H1 (cell line): ENCODE measurements around the gene GALNT6. TPM values are rescaled to one million over a fixed set of nuclear protein-coding genes. Genes with fewer than 3 reads are reported as not detected.

Experiments used
- polyA plus RNA-seq, 7 experiments: library from polyadenylated mRNA; depleted of rRNA in 3 of 7; stranded (reverse) in 5 of 7; unstranded in 2 of 7; fragments of >200 nt in 5 of 7; fragments of 200-250 nt in 2 of 7; gene quantifications; 1 replicate in 5 of 7; 2 replicates in 1 of 7; 4 replicates in 1 of 7; pipeline versions ENCODE4 v1.2.1 to v1.2.3, GENCODE V29; 2011 to 2013; ENCODE audit warnings: missing spikeins in 2 of 7, mixed read lengths in 2 of 7
- total RNA-seq: library from RNA; stranded (reverse); fragmentation: NEBNext Ultra II Directional; extraction: Animal tissue kit (Norgen Biotek cat#: 25700); gene quantifications from 2 replicates; pipeline ENCODE4 v1.2.1, GENCODE V29; 2021

The GALNT6 gene
- total and polyA plus RNA-seq, 2 of the 8 experiments (the other 6 are each of a cell fraction or from before 2014, with no cell fraction given): 5.8 to 10.7 TPM

Other genes starting within 250 kb of the GALNT6 start
- gene TFCP2, start 218.3 kb downstream of the GALNT6 start, total RNA-seq: 44.5 and 49.2 TPM in 2 replicates
- gene TFCP2, start 218.3 kb downstream of the GALNT6 start, polyA plus RNA-seq (2011; rRNA removed): 14.4 and 19.8 TPM in 2 replicates
- gene POU6F1, start 173.3 kb downstream of the GALNT6 start, total RNA-seq: 6.8 and 8.7 TPM in 2 replicates
- gene POU6F1, start 173.3 kb downstream of the GALNT6 start, polyA plus RNA-seq (2011; rRNA removed): 5.6 and 7.5 TPM in 2 replicates
- gene DAZAP2, start 152.6 kb downstream of the GALNT6 start, total RNA-seq: 24.9 and 27.1 TPM in 2 replicates
- gene DAZAP2, start 152.6 kb downstream of the GALNT6 start, polyA plus RNA-seq (2011; rRNA removed): 64.7 and 77.2 TPM in 2 replicates
- gene SMAGP, start 121.0 kb downstream of the GALNT6 start, total RNA-seq: 9.2 and 9.4 TPM in 2 replicates
- gene SMAGP, start 121.0 kb downstream of the GALNT6 start, polyA plus RNA-seq (2011; rRNA removed): 12.7 and 13.9 TPM in 2 replicates
- not detected in 2 replicates for gene BIN2, start 67.2 kb downstream of the GALNT6 start, total RNA-seq
- 0.05 TPM in 1 of 2 replicates, not detected in the other for gene BIN2, start 67.2 kb downstream of the GALNT6 start, polyA plus RNA-seq (2011; rRNA removed)
- not detected in 2 replicates for gene CELA1, start 44.7 kb downstream of the GALNT6 start, total RNA-seq
- 0.09 TPM in 1 of 2 replicates, not detected in the other for gene CELA1, start 44.7 kb downstream of the GALNT6 start, polyA plus RNA-seq (2011; rRNA removed)
- gene SLC4A8, start 33.4 kb upstream of the GALNT6 start, total RNA-seq: 13.4 and 15.2 TPM in 2 replicates
- gene SLC4A8, start 33.4 kb upstream of the GALNT6 start, polyA plus RNA-seq (2011; rRNA removed): 8.6 and 11.2 TPM in 2 replicates
- gene SCN8A, start 199.8 kb upstream of the GALNT6 start, total RNA-seq: 10.7 and 12.0 TPM in 2 replicates
- gene SCN8A, start 199.8 kb upstream of the GALNT6 start, polyA plus RNA-seq (2011; rRNA removed): 5.6 and 6.3 TPM in 2 replicates